WERI-Rb-1 (cell line): ENCODE results near the gene PTPRT.
A peak's percentile ranks its signal among the peaks of the same experiment; 100 is the strongest.

Experiments
- DNase-seq: peaks from one replicate; pipeline ENCODE4 v3.0.0-alpha.2; 2020
- H3K27ac ChIP-seq: fragments of 250-450 bp; sonication (Bioruptor Pico); 2 replicates; pipeline ENCODE4 v1.5.1; 2020; ENCODE audit warnings: mild to moderate bottlenecking, moderate library complexity
- H3K27me3 ChIP-seq: fragments of 250-450 bp; sonication (Bioruptor Pico); 2 replicates; pipeline ENCODE4 v1.5.1; 2021; ENCODE audit warnings: mild to moderate bottlenecking, low read depth, moderate library complexity; ENCODE audit not compliant: insufficient read depth, severe bottlenecking
- H3K36me3 ChIP-seq: fragments of 250-450 bp; sonication (Bioruptor Pico); 2 replicates; pipeline ENCODE4 v1.5.1; 2020; ENCODE audit warnings: mild to moderate bottlenecking, moderate library complexity
- H3K4me3 ChIP-seq: 2 replicates; pipeline ENCODE4 v1.5.1; 2011; ENCODE audit warnings: low read depth, mild to moderate bottlenecking, control low read depth, low read length
- H3K9me3 ChIP-seq: fragments of 250-450 bp; sonication (Bioruptor Pico); 2 replicates; pipeline ENCODE4 v1.5.1; 2021; ENCODE audit warnings: mild to moderate bottlenecking, moderate library complexity; ENCODE audit not compliant: severe bottlenecking
- TF ChIP-seq, protein P1 (sequence below): IDR thresholded peaks from 2 replicates; pipeline ENCODE4 v1.5.1; 2011; ENCODE audit warnings: low read depth, mild to moderate bottlenecking, control low read depth, inconsistent platforms, low read length

Gene PTPRT

DNA sequence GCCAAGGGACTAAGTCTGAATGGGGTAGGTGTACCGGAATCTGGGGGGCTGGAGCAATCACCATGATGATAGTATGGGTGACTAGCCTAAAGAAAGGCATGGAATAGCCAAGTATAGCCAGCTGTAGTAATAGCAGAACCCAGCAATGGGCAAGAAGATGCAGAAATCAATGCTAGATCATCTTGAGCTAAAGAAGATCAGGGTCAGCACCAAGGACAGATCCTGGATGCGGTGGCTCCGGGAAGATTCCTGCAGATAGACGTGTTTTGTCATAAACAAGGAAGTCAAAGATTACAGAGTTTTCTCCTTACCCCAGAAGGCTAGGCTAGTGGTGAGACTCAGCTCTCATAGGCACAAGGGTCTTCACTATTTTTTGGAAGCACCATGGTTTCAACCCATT lies 1009.9 kb downstream of the PTPRT start:
- H3K36me3 ChIP-seq = no peaks in the 10 kb centered on the region
- no peaks in the 10 kb centered on the region for H3K27me3 ChIP-seq
- H3K9me3 ChIP-seq = no peaks in the 10 kb centered on the region
- TF ChIP-seq, protein P1, sequence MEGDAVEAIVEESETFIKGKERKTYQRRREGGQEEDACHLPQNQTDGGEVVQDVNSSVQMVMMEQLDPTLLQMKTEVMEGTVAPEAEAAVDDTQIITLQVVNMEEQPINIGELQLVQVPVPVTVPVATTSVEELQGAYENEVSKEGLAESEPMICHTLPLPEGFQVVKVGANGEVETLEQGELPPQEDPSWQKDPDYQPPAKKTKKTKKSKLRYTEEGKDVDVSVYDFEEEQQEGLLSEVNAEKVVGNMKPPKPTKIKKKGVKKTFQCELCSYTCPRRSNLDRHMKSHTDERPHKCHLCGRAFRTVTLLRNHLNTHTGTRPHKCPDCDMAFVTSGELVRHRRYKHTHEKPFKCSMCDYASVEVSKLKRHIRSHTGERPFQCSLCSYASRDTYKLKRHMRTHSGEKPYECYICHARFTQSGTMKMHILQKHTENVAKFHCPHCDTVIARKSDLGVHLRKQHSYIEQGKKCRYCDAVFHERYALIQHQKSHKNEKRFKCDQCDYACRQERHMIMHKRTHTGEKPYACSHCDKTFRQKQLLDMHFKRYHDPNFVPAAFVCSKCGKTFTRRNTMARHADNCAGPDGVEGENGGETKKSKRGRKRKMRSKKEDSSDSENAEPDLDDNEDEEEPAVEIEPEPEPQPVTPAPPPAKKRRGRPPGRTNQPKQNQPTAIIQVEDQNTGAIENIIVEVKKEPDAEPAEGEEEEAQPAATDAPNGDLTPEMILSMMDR = no peak
- DNase-seq = no peak
- no peak overlapping the region for H3K4me3 ChIP-seq
- no peak overlapping the region for H3K27ac ChIP-seq

DNA sequence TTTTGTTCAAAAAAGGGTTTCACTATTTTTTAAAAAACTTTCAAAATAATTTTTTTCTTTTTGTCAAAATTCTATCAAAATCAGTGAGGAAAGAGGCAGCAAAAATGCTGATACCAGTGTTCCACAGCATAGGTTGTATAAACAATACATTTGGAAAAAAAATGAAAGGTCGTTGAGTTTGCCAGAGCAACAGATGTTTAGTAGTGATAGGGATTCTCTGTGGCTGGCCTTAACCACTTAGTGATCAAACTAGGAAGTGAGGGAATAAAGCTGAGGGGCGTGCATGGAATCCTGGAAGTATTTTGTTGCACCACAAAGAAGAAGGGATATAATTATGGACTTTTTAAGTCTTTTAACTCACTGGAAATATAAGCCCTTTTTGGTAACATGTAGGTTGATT lies 1016.3 kb downstream of the PTPRT start:
- no peak for DNase-seq
- Histone ChIP-seq H3K36me3 (no peaks in the 10 kb centered on the region), H3K4me3 (no peak overlapping the region), H3K27me3 (no peaks in the 10 kb centered on the region), H3K27ac (no peak overlapping the region), H3K9me3 (no peaks in the 10 kb centered on the region)
- TF ChIP-seq, protein P1 = no peak

DNA sequence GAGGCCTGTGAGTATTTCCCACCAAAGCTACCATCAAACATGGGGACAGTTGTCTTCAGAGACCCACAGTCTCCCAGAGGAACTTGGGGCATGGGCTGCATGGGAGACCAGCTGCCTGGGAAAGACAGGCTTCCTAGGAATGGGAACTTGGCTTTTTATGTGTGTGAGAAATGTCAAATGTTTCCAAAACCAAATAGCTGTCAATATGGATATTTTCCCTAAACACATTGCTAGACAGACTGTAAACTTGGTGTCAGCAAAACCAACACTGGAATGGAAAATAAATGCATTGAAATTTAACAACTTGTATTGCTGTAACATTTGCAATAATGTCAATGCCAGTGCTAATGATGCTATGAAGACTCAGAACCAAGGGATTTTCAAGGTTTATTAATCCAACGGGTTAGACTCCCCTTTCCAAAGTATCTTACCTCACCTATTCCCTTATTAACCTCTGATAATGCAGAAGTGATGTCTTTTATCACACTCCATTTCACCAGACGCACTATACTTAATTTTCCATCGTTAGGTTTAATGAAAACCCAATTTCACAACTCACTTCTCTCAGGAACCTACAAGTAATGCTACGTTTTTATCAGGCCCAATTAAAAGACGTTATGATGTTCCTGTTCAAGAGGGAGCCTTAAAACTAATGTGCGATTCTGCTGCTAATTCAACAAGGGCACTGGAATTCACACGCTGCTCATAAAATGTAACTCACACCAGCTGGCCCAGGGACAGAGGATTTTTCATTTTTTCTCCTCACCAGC lies 1025.4 kb downstream of the PTPRT start:
- no peaks in the 10 kb centered on the region for H3K36me3 ChIP-seq
- DNase-seq = no peak
- TF ChIP-seq, protein P1 = no peak
- H3K4me3 ChIP-seq = no peak overlapping the region
- no peak overlapping the region for H3K27ac ChIP-seq
- H3K9me3 ChIP-seq = no peaks in the 10 kb centered on the region
- H3K27me3 ChIP-seq = no peaks in the 10 kb centered on the region

DNA sequence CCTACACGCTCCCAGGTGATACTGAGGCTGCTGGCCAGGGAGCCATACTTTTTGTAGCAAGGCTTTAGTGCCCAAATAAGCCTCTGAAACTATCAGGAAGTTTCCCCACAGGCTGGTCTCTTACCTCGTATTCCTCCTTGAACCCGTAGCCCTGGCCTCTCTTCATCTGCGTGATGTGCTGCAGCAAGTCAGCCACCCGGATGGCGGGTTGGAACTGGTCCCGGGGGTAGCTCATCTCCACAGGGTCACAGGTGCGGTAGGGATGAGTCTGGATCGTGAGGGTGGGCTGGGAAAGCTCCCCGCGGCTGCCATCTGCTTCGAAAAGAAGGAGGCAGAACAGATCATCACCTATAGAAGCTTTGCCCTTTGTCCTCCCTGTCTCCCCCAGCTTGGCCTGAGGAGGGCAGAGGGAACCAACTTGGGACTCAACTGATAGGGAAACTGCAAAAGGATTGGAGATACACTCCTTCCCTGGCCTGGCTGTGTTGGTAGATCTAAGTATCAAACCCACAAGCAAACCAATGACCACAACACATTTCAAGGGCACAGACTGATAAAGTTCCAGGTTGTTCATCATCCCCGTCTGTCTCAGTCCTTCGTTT lies 1028.4 kb downstream of the PTPRT start:
- TF ChIP-seq, protein P1 = peak; percentile 20; the same call in 1 of the 2 replicates
- no peak overlapping the region for H3K27ac ChIP-seq
- no peaks in the 10 kb centered on the region for H3K36me3 ChIP-seq
- DNase-seq = peak; percentile 11
- H3K27me3 ChIP-seq = no peaks in the 10 kb centered on the region
- no peaks in the 10 kb centered on the region for H3K9me3 ChIP-seq
- no peak overlapping the region for H3K4me3 ChIP-seq

DNA sequence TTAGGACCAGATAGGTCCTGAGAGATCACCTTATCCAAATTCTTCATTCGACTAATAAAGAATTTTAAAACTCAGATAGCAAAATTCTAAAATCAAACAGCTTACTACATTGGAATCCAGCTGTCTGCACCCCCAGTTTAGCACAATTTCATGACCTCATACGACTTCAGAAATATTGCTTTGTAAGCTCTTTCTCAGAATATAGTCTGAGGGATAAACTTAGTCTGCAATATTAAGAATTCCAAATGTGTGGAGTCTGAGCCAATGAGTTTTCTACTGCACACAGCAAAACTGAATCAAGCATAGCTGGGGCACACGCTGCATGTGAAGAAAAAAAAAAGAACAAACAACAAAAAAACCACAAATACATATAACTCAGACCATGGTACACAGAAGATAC lies 1029.9 kb downstream of the PTPRT start:
- Histone ChIP-seq H3K27me3 (no peaks in the 10 kb centered on the region), H3K4me3 (no peak overlapping the region), H3K9me3 (no peaks in the 10 kb centered on the region), H3K27ac (no peak overlapping the region), H3K36me3 (no peaks in the 10 kb centered on the region)
- DNase-seq = no peak
- TF ChIP-seq, protein P1 = no peak
